HG03558 (cell line): ENCODE data around the gene MCM3AP.
"Not testable (repeated sequence)": the region's sequence is repeated elsewhere in the genome, so short reads cannot be mapped to it uniquely, and the experiment has no call there.

ENCODE experiments used
- ATAC-seq: cut with Tn5 transposase; IDR thresholded peaks from one replicate; pipeline ENCODE4 v1.9.1; 2021; ENCODE audit warnings: moderate number of reproducible peaks; ENCODE audit not compliant: unreplicated experiment; ENCODE audit errors: extremely low read depth

The MCM3AP gene

GRCh38 chr21:46207006-46207919 lies 78.1 kb downstream of the MCM3AP start:
- no peak for ATAC-seq

DNA sequence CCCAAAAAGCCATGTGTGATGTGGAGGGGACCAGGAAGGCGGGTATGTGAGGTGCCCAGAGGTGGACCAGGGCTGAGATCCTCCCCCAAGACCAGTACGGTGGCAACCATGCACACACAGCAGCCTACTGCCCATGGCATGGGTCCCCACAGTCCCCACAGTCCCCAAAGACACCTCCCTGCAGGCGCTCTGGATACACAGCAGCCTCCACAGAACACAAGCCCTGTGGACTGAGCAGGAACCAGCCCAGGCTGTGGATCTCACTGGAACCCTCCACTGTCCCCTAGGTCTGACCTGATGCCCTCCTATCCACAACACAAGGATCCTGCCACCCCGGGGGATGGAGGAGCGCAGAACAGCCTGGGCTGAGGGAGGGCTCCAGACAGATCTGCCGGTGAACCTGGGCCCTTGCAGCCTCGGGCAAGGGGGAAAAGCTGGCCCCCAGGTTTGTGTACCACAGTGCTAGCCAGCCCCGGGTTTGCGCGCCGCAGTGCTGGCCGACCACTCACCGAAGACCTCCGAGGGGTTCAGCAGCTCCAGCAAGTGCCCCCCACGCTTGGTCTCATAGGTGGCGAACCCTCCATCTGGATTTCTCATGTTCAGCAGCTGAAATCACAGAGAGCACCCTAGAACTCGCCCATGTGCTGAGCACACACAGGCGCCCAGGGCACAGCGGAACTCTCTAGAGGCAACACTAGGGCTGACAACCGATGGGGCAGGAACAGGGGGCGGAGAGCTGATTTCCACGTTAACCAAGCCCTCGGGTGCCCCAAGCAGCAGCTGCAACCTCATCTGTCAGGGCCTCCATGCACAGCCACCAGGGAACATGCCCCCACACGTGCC lies 79.0 kb downstream of the MCM3AP start:
- ATAC-seq, result no peak

GRCh38 chr21:46205766-46206162 lies 79.6 kb downstream of the MCM3AP start:
- ATAC-seq, result no peak

DNA sequence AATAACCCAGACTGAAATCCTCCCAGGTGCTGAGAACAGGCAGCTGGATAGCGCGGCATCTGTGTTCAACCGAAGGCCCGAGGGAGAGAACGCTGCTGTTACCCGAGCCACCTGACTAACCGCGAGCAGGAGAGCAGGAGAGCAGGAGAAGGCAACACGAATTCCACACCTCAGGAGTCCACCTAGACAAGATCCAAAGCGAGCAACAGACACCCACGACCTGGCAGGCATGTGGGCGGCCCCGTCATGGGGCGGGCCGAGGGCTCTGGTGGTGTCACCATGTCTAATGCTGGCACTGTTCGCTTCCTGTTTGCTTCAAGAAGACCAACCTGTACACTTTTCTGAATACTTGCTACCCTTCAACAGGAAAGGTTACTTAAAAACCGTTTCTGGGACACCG lies 80.2 kb downstream of the MCM3AP start:
- no peak for ATAC-seq

- ATAC-seq, result no peak
These were observed 82.2 kb downstream of the MCM3AP start for GRCh38 chr21:46203203-46203600.

DNA sequence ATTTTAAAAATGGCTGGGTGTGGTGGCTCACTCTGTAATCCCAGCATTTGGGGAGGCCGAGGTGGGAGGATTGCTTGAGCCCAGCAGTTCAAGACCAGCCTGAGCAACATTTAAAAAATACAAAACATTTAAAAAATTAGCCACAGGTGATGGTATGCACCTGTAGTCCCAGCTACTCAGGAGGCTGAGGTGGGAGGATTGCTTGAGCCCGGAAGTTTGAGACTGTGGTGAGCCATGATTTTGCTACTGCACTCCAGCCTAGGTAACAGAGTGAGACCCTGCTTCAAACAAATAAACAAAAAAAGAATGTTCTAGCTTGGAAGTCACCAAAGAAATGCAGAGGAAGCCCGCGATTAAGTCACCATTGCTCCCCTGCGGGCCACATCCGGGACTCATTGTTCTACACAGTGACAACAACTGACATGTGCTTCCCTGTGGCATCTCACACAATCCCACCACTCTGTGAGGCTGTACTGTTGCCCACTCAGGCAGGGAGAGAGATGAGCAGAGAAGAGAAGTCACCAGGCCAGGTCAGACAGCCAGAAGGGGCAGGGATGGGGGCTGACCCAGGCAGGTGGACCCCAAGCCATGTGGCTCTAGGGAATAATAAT lies 82.7 kb downstream of the MCM3AP start:
- no peak for ATAC-seq

DNA sequence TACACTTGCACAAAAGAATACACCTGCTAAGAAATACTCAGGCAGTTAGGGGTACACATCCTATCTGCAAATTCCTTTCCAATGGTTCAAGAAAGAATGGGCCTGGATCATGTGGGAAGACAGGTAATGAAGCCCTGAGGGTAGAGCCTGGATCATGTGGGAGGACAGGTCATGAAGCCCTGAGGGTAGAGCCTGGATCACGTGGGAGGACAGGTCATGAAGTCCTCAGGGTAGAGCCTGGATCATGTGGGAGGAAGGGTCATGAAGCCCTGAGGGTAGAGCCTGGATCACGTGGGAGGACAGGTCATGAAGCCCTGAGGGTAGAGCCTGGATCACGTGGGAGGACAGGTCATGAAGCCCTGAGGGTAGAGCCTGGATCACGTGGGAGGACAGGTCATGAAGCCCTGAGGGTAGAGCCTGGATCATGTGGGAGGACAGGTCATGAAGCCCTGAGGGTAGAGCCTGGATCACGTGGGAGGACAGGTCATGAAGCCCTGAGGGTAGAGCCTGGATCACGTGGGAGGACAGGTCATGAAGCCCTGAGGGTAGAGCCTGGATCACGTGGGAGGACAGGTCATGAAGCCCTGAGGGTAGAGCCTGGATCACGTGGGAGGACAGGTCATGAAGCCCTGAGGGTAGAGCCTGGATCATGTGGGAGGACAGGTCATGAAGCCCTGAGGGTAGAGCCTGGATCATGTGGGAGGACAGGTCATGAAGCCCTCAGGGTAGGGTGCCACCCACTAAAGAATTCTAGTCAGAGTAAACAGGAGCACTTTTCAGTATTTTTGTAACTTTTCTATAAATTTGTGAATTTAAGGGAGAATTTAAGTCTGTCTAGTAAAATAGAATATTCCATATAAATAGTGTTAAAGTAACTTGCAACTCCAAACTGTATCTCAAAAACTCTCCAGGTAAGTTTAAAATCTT lies 84.3 kb downstream of the MCM3AP start:
- ATAC-seq, result not testable (repeated sequence)

- ATAC-seq, result no peak
These were observed 85.7 kb downstream of the MCM3AP start for GRCh38 chr21:46199436-46200373.

- ATAC-seq, result no peak
These were observed 88.7 kb downstream of the MCM3AP start for GRCh38 chr21:46196733-46197132.

- ATAC-seq, result no peak
These were observed 89.7 kb downstream of the MCM3AP start for GRCh38 chr21:46195595-46196195.

- ATAC-seq, result no peak
These were observed 90.8 kb downstream of the MCM3AP start for GRCh38 chr21:46194374-46195334.

- ATAC-seq, result no peak
These were observed 91.5 kb downstream of the MCM3AP start for GRCh38 chr21:46193829-46194373.

DNA sequence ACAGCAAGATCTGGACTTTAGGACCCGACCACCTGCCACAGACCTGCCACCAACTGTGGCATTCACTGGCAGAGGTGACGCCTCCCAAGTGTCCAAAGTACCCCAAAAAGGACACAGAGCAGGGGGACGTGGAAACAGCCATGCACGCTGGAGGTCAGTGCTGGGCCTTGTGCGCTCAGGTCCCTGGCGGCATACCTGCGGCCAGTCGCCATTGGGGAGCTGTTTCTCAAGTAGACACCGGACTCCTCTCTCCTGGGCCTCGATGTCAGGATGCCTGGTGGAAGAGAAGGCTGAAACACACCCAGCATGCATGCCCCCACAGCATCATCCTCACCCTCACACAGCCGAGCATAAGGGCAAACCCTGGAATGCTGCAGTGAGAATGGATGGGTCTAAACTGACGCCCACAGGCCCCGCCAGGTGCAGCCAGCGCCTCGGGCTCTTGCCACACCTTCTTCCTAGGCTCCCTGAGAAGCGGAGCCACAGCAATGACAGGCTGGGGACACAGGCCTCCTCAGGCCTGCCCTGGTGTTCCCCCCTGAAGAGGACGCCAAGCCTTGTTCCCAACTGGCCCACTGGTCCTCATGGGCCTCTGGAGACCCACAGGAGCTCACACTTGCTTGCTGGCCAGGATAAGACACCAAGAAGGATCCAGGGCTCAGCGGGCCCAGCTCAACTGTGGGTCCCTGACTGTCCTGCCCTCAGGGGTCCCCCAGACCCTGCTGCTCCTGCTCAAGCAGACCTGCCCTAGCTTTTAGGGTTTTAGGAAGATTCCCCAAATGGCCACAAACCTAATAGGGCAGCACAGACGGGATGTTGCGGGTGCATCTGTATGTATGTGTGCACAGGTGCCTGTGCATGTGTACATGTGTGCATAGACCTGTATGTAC lies 93.5 kb downstream of the MCM3AP start:
- no peak for ATAC-seq

- ATAC-seq, result no peak
These were observed 94.1 kb downstream of the MCM3AP start for GRCh38 chr21:46191257-46191685.

DNA sequence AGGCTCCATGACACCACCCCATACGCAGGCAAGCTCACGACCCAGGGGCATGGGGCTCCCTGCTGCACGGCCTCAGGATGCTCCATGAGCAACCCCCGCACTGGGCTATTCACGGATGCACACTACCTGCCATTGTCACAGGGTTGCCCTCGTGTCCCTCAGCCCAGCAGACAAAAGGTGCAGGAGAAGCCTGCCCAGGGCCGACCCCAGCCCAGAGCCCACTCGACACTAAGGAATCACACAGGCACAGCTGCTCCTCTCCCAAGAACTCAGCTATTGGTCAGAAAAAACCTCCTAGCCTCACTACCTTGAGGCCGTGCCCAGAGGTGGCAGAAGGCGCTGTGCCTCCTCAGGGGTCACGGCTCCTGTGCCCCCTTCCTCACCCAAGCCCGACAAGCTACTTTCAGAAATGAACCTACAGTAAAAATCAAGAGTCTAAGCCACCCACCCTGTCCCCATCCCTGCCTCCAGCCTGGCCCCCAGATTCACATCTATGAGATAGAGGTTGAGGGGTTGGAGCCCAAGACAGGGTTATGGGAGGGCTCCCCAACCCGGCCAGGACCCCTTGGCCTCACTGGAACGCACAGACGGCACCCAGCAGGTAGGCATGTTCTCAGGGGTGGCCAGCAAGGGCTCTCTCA lies 94.8 kb downstream of the MCM3AP start:
- no peak for ATAC-seq
